Raji (cell line): ENCODE results near the gene LDHAL6A.
A peak's percentile ranks its signal among the peaks of the same experiment; 100 is the strongest.

Experiments
- POLR2A ChIP-seq: IDR thresholded peaks from 2 replicates; pipeline ENCODE4 v1.6.1; 2011; ENCODE audit warnings: low read depth, low read length, control low read depth; ENCODE audit not compliant: insufficient read depth

The LDHAL6A gene

GRCh38 chr11:18455686-18456372 lies at the start of gene LDHAL6A:
TSS of gene LDHAL6A (plus strand) at chr11:18455856. CDS start at chr11:18456681, 825 bp downstream.
- TF ChIP-seq POLR2A = no peak

GRCh38 chr11:18408558-18409291 lies 46.9 kb upstream of the LDHAL6A start:
- 0 out of 2 replicates have a peak, but pooled peaks have one; percentile 14 for TF ChIP-seq POLR2A

GRCh38 chr11:18416459-18416858 lies 39.2 kb upstream of the LDHAL6A start:
- TF ChIP-seq POLR2A = no peak

GRCh38 chr11:18419040-18419439 lies 36.6 kb upstream of the LDHAL6A start:
- no peak for TF ChIP-seq POLR2A

- TF ChIP-seq POLR2A = no peak
These were observed 35.6 kb upstream of the LDHAL6A start for GRCh38 chr11:18420067-18420466.

- no peak for TF ChIP-seq POLR2A
These were observed 28.4 kb upstream of the LDHAL6A start for GRCh38 chr11:18427240-18427639.

GRCh38 chr11:18429332-18429731 lies 26.3 kb upstream of the LDHAL6A start:
- TF ChIP-seq POLR2A = no peak

GRCh38 chr11:18438691-18439090 lies 17.0 kb upstream of the LDHAL6A start:
- no peak for TF ChIP-seq POLR2A

- TF ChIP-seq POLR2A = no peak
These were observed 6.4 kb upstream of the LDHAL6A start for GRCh38 chr11:18449251-18449650.

- TF ChIP-seq POLR2A = no peak
These were observed 2.7 kb upstream of the LDHAL6A start for GRCh38 chr11:18452927-18453326.

- no peak for TF ChIP-seq POLR2A
These were observed 1.8 kb downstream of the LDHAL6A start for GRCh38 chr11:18457450-18457849.

- TF ChIP-seq POLR2A = no peak
These were observed 4.0 kb downstream of the LDHAL6A start for GRCh38 chr11:18459634-18460033.

GRCh38 chr11:18461909-18462308 lies 6.3 kb downstream of the LDHAL6A start:
- no peak for TF ChIP-seq POLR2A

GRCh38 chr11:18463439-18463838 lies 7.8 kb downstream of the LDHAL6A start:
- no peak for TF ChIP-seq POLR2A

- TF ChIP-seq POLR2A = no peak
These were observed 10.7 kb downstream of the LDHAL6A start for GRCh38 chr11:18466402-18466801.

- no peak for TF ChIP-seq POLR2A
These were observed 12.4 kb downstream of the LDHAL6A start for GRCh38 chr11:18468059-18468458.
